Vagina (tissue), 2 donors: ENCODE results near the gene APBB2.

Source experiments
- POLR2AphosphoS5 ChIP-seq, 2 donors: sonication (generic); formaldehyde crosslinking; IDR thresholded peaks; one replicate each; pipeline ENCODE4 v1.9.0; 2017; ENCODE audit warnings: antibody characterized with exemption in 2 of 2, mild to moderate bottlenecking in 2 of 2, low read depth in 1 of 2; ENCODE audit not compliant: insufficient read depth in 1 of 2
- TF ChIP-seq, protein P1 (sequence below), 3 experiments: fragments of 450-650 bp in 2 of 3; fragments of 200-600 bp in 1 of 3; sonication (generic) in 1 of 3; IDR thresholded peaks; one replicate each; pipeline ENCODE4 v1.5.1; 2017 to 2019; ENCODE audit warnings: antibody characterized with exemption in 3 of 3, mild to moderate bottlenecking in 2 of 3, moderate library complexity in 2 of 3

DNA sequence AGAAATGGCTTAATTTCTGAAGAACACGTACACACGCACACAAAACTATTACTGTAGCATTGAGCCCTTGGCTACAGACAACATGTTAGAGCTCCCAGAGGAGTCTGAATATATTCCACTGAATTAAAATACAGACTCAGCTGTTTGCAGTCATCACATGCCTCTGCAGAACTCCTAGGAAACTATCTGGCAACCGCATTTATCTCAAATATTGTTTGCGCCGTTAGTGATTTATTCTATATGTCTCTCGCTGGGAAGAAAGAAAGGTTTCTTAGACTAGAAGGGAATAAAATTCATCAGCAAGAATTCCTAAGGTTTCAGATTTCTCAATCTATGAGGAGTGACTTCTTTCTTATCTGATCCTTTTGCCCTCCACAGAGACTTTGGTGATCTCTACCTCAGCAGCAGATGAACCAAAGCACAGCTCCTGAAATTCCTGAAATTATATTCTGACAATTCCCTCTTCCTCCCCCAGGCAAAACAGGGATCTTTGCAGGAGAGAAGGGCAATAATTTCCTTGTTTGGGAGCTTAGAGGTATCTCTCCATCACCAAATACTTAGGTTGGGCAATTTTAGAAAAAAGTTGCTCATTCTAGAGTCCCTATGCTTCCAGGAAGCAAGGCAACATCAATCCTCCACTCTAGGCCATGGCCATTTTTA, 199.2 kb downstream of the APBB2 start:
- TF ChIP-seq, protein P1, sequence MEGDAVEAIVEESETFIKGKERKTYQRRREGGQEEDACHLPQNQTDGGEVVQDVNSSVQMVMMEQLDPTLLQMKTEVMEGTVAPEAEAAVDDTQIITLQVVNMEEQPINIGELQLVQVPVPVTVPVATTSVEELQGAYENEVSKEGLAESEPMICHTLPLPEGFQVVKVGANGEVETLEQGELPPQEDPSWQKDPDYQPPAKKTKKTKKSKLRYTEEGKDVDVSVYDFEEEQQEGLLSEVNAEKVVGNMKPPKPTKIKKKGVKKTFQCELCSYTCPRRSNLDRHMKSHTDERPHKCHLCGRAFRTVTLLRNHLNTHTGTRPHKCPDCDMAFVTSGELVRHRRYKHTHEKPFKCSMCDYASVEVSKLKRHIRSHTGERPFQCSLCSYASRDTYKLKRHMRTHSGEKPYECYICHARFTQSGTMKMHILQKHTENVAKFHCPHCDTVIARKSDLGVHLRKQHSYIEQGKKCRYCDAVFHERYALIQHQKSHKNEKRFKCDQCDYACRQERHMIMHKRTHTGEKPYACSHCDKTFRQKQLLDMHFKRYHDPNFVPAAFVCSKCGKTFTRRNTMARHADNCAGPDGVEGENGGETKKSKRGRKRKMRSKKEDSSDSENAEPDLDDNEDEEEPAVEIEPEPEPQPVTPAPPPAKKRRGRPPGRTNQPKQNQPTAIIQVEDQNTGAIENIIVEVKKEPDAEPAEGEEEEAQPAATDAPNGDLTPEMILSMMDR (IDR thresholded peaks at IDR 0.05) = no peak
- TF ChIP-seq POLR2AphosphoS5 (IDR thresholded peaks at IDR 0.05; ENCODE audit: insufficient read depth in 1 of 2, low read depth in 1 of 2) = no peak
